Spleen (tissue), 11 donors: ENCODE data around the gene P2RY14. TPM values are rescaled to one million over a fixed set of nuclear protein-coding genes. Genes with fewer than 3 reads are reported as not detected.

Experiments
- DNase-seq: peaks from one replicate; pipeline ENCODE4 v3.0.0-alpha.2; 2020
- H3K27ac ChIP-seq, 8 donors: fragments of 200-600 bp; sonication (generic) in 7 of 8; 1 replicate in 4 of 8; 2 replicates in 4 of 8; pipeline versions ENCODE4 v1.5.0 to v1.8.0; 2016 to 2021; ENCODE audit warnings: inconsistent platforms in 4 of 8, mild to moderate bottlenecking in 4 of 8, moderate library complexity in 1 of 8
- H3K27me3 ChIP-seq, 7 donors: fragments of 200-600 bp; sonication (generic) in 6 of 7; replicated peaks in 1 of 7; 1 replicate in 4 of 7; 2 replicates in 3 of 7; pipeline versions ENCODE4 v1.5.0 to v1.8.0; 2016 to 2021; ENCODE audit warnings: inconsistent platforms in 3 of 7, mild to moderate bottlenecking in 1 of 7
- H3K36me3 ChIP-seq, 6 donors: fragments of 200-600 bp; sonication (generic) in 5 of 6; 1 replicate in 4 of 6; 2 replicates in 2 of 6; pipeline versions ENCODE4 v1.5.0 to v1.8.0; 2016 to 2021; ENCODE audit warnings: inconsistent platforms in 2 of 6
- H3K4me1 ChIP-seq, 6 donors: fragments of 200-600 bp; sonication (generic) in 5 of 6; 1 replicate in 3 of 6; 2 replicates in 3 of 6; pipeline versions ENCODE4 v1.5.0 to v1.8.0; 2016 to 2021; ENCODE audit warnings: inconsistent platforms in 3 of 6
- H3K4me3 ChIP-seq, 8 donors: fragments of 200-600 bp; sonication (generic) in 7 of 8; 1 replicate in 4 of 8; 2 replicates in 4 of 8; pipeline versions ENCODE4 v1.5.0 to v1.8.0; 2016 to 2021; ENCODE audit warnings: inconsistent platforms in 4 of 8, mild to moderate bottlenecking in 4 of 8, moderate library complexity in 2 of 8
- H3K9me3 ChIP-seq, 8 donors: fragments of 200-600 bp; sonication (generic) in 7 of 8; 1 replicate in 4 of 8; 2 replicates in 4 of 8; pipeline versions ENCODE4 v1.5.0 to v1.8.0; 2016 to 2021; ENCODE audit warnings: inconsistent platforms in 4 of 8
- POLR2A ChIP-seq, 3 donors: fragments of 450-650 bp; IDR thresholded peaks; one replicate each; pipeline ENCODE4 v1.5.1; 2017; ENCODE audit warnings: antibody characterized with exemption in 3 of 3, mild to moderate bottlenecking in 1 of 3
- POLR2AphosphoS5 ChIP-seq, 3 donors: sonication (generic); formaldehyde crosslinking; IDR thresholded peaks; one replicate each; pipeline ENCODE4 v1.5.1; 2017; ENCODE audit warnings: antibody characterized with exemption in 3 of 3
- WGBS, 5 donors: extraction: QIAGEN DNeasy Blood & Tissue Kit in 3 of 5; methylation state at CpG; one replicate each; pipeline versions ENCODE4 v1.1.5 to v1.1.7; 2013 to 2018; 5-methylcytosine and 5-hydroxymethylcytosine counted together
- intact Hi-C: fragments of 100-400 bp; cut with DNase I; formaldehyde crosslinking; loops from one replicate; pipeline ENCODE4 v1.15.0; 2023; ENCODE audit warnings: low total_unique reads
- polyA plus RNA-seq, 3 donors: library from polyadenylated mRNA; stranded (reverse); fragments of 200-250 nt; gene quantifications; one replicate each; pipeline ENCODE4 v1.2.1, GENCODE V29; 2013
- total RNA-seq, 7 donors: library from RNA; depleted of rRNA in 3 of 7; stranded (reverse); fragments of >200 nt in 3 of 7; fragmentation: NEBNext Ultra II Directional in 4 of 7; extraction: Animal tissue kit (Norgen Biotek cat#: 25700) in 4 of 7; gene quantifications; one replicate each; pipeline versions ENCODE4 v1.1.0 to v1.2.1, GENCODE V29; 2016 to 2021
- TF ChIP-seq, protein P1 (sequence below), 11 experiments: fragments of 200-600 bp in 7 of 11; fragments of 450-650 bp in 4 of 11; sonication (generic) in 4 of 11; IDR thresholded peaks in 8 of 11; conservative IDR thresholded peaks in 3 of 11; 1 replicate in 7 of 11; 2 replicates in 4 of 11; pipeline versions ENCODE4 v1.4.0 to v1.8.0; 2016 to 2021; ENCODE audit warnings: antibody characterized with exemption in 11 of 11, inconsistent platforms in 4 of 11, mild to moderate bottlenecking in 1 of 11
- donor health status: healthy with polysubstance abuse.
- donor health status: DM: no; HTN: no; CAD: no; lungs with moderate emphysema.
- donor health status: DM: no; HTN: no; CAD: no.
- donor health status: Bipolar disorder and iron deficiency.
- donor health status: healthy.
- donor health status: DM: no; HTN: no; CAD: no.
- donor health status: DM: yes; HTN: yes; CAD: no.

Gene P2RY14
- total and polyA plus RNA-seq, 10 donors: 0.32 to 5.2 (median 1.9) TPM

DNA sequence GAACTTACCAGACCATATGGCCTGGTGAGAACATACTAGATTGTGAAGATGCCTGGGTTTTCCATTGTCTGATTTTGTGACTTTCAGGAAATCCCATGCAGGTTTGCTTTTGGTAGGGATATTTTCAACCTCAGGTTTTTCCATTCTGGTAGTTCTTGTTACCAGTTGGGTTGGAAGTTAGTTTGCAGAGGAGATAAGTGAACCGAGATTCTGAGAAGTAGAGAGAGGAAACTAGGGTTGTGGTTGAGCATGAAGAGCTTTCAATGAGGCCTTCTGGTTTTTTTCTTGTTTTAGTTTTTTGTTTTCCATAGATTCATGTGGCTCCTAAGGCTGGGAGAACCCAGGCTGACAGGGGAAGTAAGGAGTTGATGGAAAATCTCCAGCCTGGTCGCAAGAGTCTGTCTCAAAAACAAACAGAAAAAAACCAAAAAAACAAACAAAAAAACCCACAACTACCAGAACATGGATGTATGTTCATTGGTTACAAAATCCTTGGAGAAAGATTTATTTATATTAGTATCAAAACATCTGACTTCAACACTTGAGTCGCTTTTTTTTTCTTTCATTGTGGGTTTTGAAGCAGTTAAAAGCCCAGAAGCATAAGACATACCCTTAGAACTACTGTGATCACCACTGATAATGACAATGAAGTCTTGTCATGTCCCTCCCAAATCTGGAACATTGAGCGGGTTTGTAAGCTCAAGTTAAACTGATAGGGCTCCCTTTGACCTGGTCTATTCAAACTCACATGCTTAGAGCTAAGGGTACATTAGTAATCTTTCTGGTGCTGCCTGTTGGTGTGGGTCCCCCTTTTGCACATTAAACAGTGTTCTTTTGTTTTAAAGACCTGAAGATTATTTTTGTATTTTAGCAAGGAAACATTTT is 78.5 kb downstream of the P2RY14 start:
- intact Hi-C loops: no loop called here
- peak overlapping the region in 4 of 8 donors; percentile 8 to 85 (median 74) for H3K27ac ChIP-seq
- no peaks in the 10 kb centered on the region for H3K9me3 ChIP-seq
- 64 to 75% (median 70%) methylated on average over 4 of the region's 4 CpGs for WGBS, 5 donors
- H3K4me1 ChIP-seq: peaks cover 0 to 6% (median 0%) of the 10 kb centered on the region in 6 donors
- peak overlapping the region in 2 of 8 donors; percentile 33 to 64 for H3K4me3 ChIP-seq
- H3K27me3 ChIP-seq: no peaks in the 10 kb centered on the region
- H3K36me3 ChIP-seq: peaks cover 0 to 10% (median 0%) of the 10 kb centered on the region in 6 donors
- TF ChIP-seq, protein P1, sequence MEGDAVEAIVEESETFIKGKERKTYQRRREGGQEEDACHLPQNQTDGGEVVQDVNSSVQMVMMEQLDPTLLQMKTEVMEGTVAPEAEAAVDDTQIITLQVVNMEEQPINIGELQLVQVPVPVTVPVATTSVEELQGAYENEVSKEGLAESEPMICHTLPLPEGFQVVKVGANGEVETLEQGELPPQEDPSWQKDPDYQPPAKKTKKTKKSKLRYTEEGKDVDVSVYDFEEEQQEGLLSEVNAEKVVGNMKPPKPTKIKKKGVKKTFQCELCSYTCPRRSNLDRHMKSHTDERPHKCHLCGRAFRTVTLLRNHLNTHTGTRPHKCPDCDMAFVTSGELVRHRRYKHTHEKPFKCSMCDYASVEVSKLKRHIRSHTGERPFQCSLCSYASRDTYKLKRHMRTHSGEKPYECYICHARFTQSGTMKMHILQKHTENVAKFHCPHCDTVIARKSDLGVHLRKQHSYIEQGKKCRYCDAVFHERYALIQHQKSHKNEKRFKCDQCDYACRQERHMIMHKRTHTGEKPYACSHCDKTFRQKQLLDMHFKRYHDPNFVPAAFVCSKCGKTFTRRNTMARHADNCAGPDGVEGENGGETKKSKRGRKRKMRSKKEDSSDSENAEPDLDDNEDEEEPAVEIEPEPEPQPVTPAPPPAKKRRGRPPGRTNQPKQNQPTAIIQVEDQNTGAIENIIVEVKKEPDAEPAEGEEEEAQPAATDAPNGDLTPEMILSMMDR (IDR thresholded peaks at IDR 0.05 in 8 of 11, conservative IDR thresholded peaks at IDR 0.05 in 3 of 11): no peak
- TF ChIP-seq POLR2AphosphoS5 (IDR thresholded peaks at IDR 0.05) (no peak), POLR2A (IDR thresholded peaks at IDR 0.05) (no peak)
- no peak for DNase-seq

DNA sequence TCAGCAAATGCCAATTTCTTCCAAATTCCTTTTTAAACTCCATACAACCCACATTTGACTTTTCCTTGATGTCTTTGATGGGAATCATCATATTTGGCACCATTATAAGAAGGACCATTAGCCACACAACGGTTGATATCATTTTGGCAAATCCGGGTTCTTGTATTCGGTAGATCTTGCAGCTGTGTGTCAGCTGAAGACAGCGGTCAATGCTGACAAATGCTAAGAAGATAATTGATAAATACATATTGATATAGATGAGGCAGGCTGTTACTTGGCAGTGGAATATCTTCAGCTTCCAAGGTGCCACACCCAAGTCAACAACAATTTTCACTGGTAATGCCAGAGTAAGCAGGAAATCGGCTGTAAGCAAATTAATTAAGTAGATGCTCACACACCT is 79.5 kb downstream of the P2RY14 start:
- WGBS, 5 donors: 93 to 97% (median 97%) methylated on average over 5 of the region's 5 CpGs
- intact Hi-C loops: no loop called here
- H3K4me3 ChIP-seq: peak overlapping the region in 1 of 8 donors; percentile 21
- no peak for DNase-seq
- no peak overlapping the region for H3K27ac ChIP-seq
- TF ChIP-seq, protein P1 (IDR thresholded peaks at IDR 0.05 in 8 of 11, conservative IDR thresholded peaks at IDR 0.05 in 3 of 11): no peak
- no peak for TF ChIP-seq POLR2A (IDR thresholded peaks at IDR 0.05)
- TF ChIP-seq POLR2AphosphoS5 (IDR thresholded peaks at IDR 0.05): no peak
- no peaks in the 10 kb centered on the region for H3K4me1 ChIP-seq
- no peaks in the 10 kb centered on the region for H3K9me3 ChIP-seq
- no peaks in the 10 kb centered on the region for H3K27me3 ChIP-seq
- H3K36me3 ChIP-seq: peaks cover 0 to 10% (median 0%) of the 10 kb centered on the region in 6 donors

DNA sequence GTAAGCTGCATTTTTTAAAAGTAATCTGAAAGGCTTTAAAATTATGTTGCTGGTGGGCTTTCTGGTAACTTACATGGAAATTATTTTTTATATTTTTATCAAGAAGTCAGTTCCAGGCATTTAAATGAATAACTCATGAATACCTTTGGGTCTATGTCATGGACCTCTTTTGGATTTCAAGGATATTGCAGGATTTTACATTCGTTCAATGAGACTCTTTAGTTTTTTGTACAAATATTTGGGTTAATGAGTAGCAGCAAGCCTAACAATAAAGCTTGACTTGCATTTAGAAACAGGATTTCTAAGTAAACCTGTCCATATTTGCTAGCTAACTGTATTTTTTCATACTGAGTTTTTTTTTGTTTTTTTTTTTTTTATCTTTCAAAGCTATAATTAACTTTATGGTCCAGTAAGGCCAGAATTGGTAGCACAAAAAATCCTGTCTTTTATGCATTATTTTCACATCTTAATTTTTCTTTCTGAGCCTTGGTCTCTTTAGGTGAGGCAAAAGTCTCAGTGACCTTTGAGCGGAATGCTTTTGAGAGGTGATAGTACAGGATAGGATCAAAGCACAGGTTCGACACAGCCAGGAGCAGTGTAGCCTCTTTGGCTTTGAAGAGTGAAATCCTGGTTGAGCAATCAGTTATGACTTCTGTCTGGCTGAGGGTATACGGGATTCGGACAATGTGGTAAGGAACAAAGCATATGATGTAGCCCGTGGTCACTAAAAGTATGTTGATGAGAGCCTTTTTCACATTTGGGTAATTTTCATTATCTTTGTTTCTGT is 80.2 kb downstream of the P2RY14 start:
- intact Hi-C loops: no loop called here
- H3K27me3 ChIP-seq: no peaks in the 10 kb centered on the region
- no peak for DNase-seq

More for the DNA sequence above, 80.2 kb downstream of the P2RY14 start:
- peaks cover 0 to 10% (median 0%) of the 10 kb centered on the region in 6 donors for H3K36me3 ChIP-seq
- no peaks in the 10 kb centered on the region for H3K9me3 ChIP-seq
- no peak for TF ChIP-seq POLR2AphosphoS5 (IDR thresholded peaks at IDR 0.05)
- TF ChIP-seq, protein P1 (IDR thresholded peaks at IDR 0.05 in 8 of 11, conservative IDR thresholded peaks at IDR 0.05 in 3 of 11): no peak
- TF ChIP-seq POLR2A (IDR thresholded peaks at IDR 0.05): no peak
- H3K4me3 ChIP-seq: no peak overlapping the region
- H3K4me1 ChIP-seq: no peaks in the 10 kb centered on the region
- H3K27ac ChIP-seq: no peak overlapping the region
- WGBS, 5 donors: 84 to 94% (median 87%) methylated on average over 6 of the region's 6 CpGs
